C4-2B (cell line): ENCODE measurements around the gene CD163L1.

Experiments used
- ZFX ChIP-seq: fragments of 450-650 bp; IDR thresholded peaks from 2 replicates; pipeline ENCODE4 v1.6.1; 2017
- TF ChIP-seq, protein P1 (sequence below): fragments of 450-650 bp; conservative IDR thresholded peaks from 2 replicates; pipeline ENCODE4 v1.5.1; 2017; ENCODE audit warnings: mild to moderate bottlenecking

DNA sequence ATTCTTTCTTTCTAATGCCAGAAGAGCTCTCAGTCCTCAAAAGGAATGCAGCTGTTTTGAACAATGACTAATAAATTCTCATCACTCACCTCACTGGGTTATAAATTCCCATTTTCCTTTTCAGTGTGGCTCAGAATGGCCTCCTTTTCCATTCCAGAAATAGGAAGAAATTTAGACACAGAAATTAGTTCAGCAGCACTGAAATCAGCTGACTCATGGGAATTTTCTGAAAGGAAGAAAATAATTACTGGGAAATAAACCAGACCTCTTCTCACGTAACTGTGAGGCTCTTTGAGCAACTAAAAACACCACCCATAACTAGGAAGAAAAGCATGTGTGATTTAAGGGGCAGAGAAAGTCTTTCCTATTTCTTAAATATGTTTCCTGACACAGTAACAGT, 35.8 kb upstream of the CD163L1 start:
- TF ChIP-seq, protein P1, sequence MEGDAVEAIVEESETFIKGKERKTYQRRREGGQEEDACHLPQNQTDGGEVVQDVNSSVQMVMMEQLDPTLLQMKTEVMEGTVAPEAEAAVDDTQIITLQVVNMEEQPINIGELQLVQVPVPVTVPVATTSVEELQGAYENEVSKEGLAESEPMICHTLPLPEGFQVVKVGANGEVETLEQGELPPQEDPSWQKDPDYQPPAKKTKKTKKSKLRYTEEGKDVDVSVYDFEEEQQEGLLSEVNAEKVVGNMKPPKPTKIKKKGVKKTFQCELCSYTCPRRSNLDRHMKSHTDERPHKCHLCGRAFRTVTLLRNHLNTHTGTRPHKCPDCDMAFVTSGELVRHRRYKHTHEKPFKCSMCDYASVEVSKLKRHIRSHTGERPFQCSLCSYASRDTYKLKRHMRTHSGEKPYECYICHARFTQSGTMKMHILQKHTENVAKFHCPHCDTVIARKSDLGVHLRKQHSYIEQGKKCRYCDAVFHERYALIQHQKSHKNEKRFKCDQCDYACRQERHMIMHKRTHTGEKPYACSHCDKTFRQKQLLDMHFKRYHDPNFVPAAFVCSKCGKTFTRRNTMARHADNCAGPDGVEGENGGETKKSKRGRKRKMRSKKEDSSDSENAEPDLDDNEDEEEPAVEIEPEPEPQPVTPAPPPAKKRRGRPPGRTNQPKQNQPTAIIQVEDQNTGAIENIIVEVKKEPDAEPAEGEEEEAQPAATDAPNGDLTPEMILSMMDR, result no peak
- TF ChIP-seq ZFX, result no peak
